Fibroblast of lung (primary cell): ENCODE measurements around the gene PGC. TPM values are rescaled to one million over a fixed set of nuclear protein-coding genes. Genes with fewer than 3 reads are reported as not detected.

Source experiments
- DNase-seq, 2 donors: peaks; one replicate each; pipeline versions ENCODE4 v3.0.0 to v3.0.0-alpha.2; 2010; ENCODE audit warnings: low read depth in 2 of 2
- H2AFZ ChIP-seq: 2 replicates; pipeline ENCODE4 v1.5.1; 2012; ENCODE audit warnings: low read length, control low read depth, inconsistent platforms
- H3K27ac ChIP-seq: 2 replicates; pipeline ENCODE4 v1.5.1; 2011; ENCODE audit warnings: low read length, control low read depth; ENCODE audit not compliant: insufficient read depth
- H3K27me3 ChIP-seq: 2 replicates; pipeline ENCODE4 v1.5.1; 2011; ENCODE audit warnings: mild to moderate bottlenecking, low read length; ENCODE audit not compliant: control insufficient read depth, insufficient read depth
- H3K36me3 ChIP-seq: 2 replicates; pipeline ENCODE4 v1.5.1; 2011; ENCODE audit warnings: low read length; ENCODE audit not compliant: control insufficient read depth, insufficient read depth
- H3K4me1 ChIP-seq: 2 replicates; pipeline ENCODE4 v1.5.1; 2011; ENCODE audit warnings: low read length; ENCODE audit not compliant: control insufficient read depth, insufficient read depth; ENCODE audit errors: extremely low read depth
- H3K4me2 ChIP-seq: 2 replicates; pipeline ENCODE4 v1.5.1; 2011; ENCODE audit warnings: low read length, control low read depth; ENCODE audit not compliant: insufficient read depth; ENCODE audit errors: extremely low read depth
- H3K4me3 ChIP-seq, 4 experiments: fragments of 200-600 bp in 1 of 4; sonication (generic) in 1 of 4; replicated peaks in 1 of 4; 2 replicates each; pipeline ENCODE4 v1.5.1; 2011 to 2016; ENCODE audit warnings: low read length in 4 of 4, low read depth in 3 of 4, mild to moderate bottlenecking in 3 of 4, control low read depth in 2 of 4, inconsistent platforms in 1 of 4, mixed read lengths in 1 of 4; ENCODE audit not compliant: insufficient read depth in 1 of 4; ENCODE audit errors: control extremely low read depth in 1 of 4
- H3K79me2 ChIP-seq: 2 replicates; pipeline ENCODE4 v1.5.1; 2012; ENCODE audit warnings: mild to moderate bottlenecking, low read length, inconsistent platforms; ENCODE audit not compliant: control insufficient read depth, insufficient read depth
- H3K9ac ChIP-seq: 2 replicates; pipeline ENCODE4 v1.5.1; 2011; ENCODE audit warnings: mild to moderate bottlenecking, low read length, control low read depth; ENCODE audit not compliant: insufficient read depth
- H3K9me3 ChIP-seq: 2 replicates; pipeline ENCODE4 v1.5.1; 2012; ENCODE audit warnings: low read depth, low read length; ENCODE audit not compliant: control insufficient read depth, insufficient read depth
- H4K20me1 ChIP-seq: 2 replicates; pipeline ENCODE4 v1.5.1; 2011; ENCODE audit warnings: low read length; ENCODE audit not compliant: control insufficient read depth, insufficient read depth; ENCODE audit errors: extremely low read depth
- EZH2 ChIP-seq: IDR thresholded peaks from 2 replicates; pipeline ENCODE4 v1.5.1; 2012; ENCODE audit warnings: low read length, control low read depth, mild to moderate bottlenecking; ENCODE audit errors: missing control alignments
- polyA plus RNA-seq, 2 donors: library from polyadenylated mRNA; depleted of rRNA in 1 of 2; stranded (reverse) in 1 of 2; unstranded in 1 of 2; fragments of >200 nt; gene quantifications; 2 replicates each; pipeline ENCODE4 v1.2.1, GENCODE V29; 2011 to 2012; ENCODE audit warnings: missing spikeins in 1 of 2
- total RNA-seq: library from RNA; depleted of rRNA; stranded (reverse); fragments of >200 nt; gene quantifications from 2 replicates; pipeline ENCODE4 v1.2.1, GENCODE V29; 2014
- TF ChIP-seq, protein P1 (sequence below), 2 donors: IDR thresholded peaks in 1 of 2; conservative IDR thresholded peaks in 1 of 2; 1 replicate in 1 of 2; 2 replicates in 1 of 2; pipeline ENCODE4 v1.5.1; 2011 to 2012; ENCODE audit warnings: low read length in 2 of 2, control low read depth in 1 of 2, inconsistent platforms in 1 of 2, low read depth in 1 of 2, mild to moderate bottlenecking in 1 of 2

PGC gene
- total and polyA plus RNA-seq, 2 donors (not counting 1 experiment from before 2014, with no cell fraction given): not detected

GRCh38 chr6:41687501-41688175, 59.6 kb downstream of the PGC start:
- Histone ChIP-seq H3K4me2 (no peak overlapping the region), H3K4me3 (no peak overlapping the region), H3K9me3 (no peaks in the 10 kb centered on the region), H3K9ac (no peak overlapping the region), H3K4me1 (no peaks in the 10 kb centered on the region), H4K20me1 (no peaks in the 10 kb centered on the region), H3K27ac (no peak overlapping the region), H3K27me3 (no peaks in the 10 kb centered on the region), H2AFZ (no peak overlapping the region), H3K79me2 (no peaks in the 10 kb centered on the region), H3K36me3 (no peaks in the 10 kb centered on the region)
- TF ChIP-seq EZH2: no peak
- TF ChIP-seq, protein P1, sequence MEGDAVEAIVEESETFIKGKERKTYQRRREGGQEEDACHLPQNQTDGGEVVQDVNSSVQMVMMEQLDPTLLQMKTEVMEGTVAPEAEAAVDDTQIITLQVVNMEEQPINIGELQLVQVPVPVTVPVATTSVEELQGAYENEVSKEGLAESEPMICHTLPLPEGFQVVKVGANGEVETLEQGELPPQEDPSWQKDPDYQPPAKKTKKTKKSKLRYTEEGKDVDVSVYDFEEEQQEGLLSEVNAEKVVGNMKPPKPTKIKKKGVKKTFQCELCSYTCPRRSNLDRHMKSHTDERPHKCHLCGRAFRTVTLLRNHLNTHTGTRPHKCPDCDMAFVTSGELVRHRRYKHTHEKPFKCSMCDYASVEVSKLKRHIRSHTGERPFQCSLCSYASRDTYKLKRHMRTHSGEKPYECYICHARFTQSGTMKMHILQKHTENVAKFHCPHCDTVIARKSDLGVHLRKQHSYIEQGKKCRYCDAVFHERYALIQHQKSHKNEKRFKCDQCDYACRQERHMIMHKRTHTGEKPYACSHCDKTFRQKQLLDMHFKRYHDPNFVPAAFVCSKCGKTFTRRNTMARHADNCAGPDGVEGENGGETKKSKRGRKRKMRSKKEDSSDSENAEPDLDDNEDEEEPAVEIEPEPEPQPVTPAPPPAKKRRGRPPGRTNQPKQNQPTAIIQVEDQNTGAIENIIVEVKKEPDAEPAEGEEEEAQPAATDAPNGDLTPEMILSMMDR (conservative IDR thresholded peaks at IDR 0.05 in 1 of 2, IDR thresholded peaks at IDR 0.05 in 1 of 2; ENCODE audit: low read depth in 1 of 2, low read length in 2 of 2): no peak
- DNase-seq: no peak

Other genes with a start within 250 kb of the PGC start
- gene FOXP4, start 201.0 kb downstream of the PGC start, total RNA-seq: 1.3 and 1.8 TPM in 2 replicates
- 0.81 and 1.9 TPM in 2 replicates for gene FOXP4, start 201.0 kb downstream of the PGC start, polyA plus RNA-seq
- gene MDFI, start 108.9 kb downstream of the PGC start, total RNA-seq: 0.17 and 3.3 TPM in 2 replicates
- not detected in 2 replicates for gene MDFI, start 108.9 kb downstream of the PGC start, polyA plus RNA-seq
- 5.6 and 7.6 TPM in 2 replicates for gene TFEB, start 11.8 kb downstream of the PGC start, total RNA-seq
- 1.9 and 2.0 TPM in 2 replicates for gene TFEB, start 11.8 kb downstream of the PGC start, polyA plus RNA-seq
- 1.0 and 1.8 TPM in 2 replicates for gene FRS3, start 32.5 kb upstream of the PGC start, total RNA-seq
- 2.4 and 2.6 TPM in 2 replicates for gene FRS3, start 32.5 kb upstream of the PGC start, polyA plus RNA-seq
- 0.26 TPM in 1 of 2 replicates, not detected in the other for gene PRICKLE4, start 33.4 kb upstream of the PGC start, total RNA-seq
- gene PRICKLE4, start 33.4 kb upstream of the PGC start, polyA plus RNA-seq: 0.08 and 0.19 TPM in 2 replicates
- 53.4 and 54.7 TPM in 2 replicates for gene TOMM6, start 40.3 kb upstream of the PGC start, total RNA-seq
- gene TOMM6, start 40.3 kb upstream of the PGC start, polyA plus RNA-seq: 324 and 506 TPM in 2 replicates
- 1.8 and 2.3 TPM in 2 replicates for gene USP49, start 148.0 kb upstream of the PGC start, total RNA-seq
- 1.0 and 1.5 TPM in 2 replicates for gene USP49, start 148.0 kb upstream of the PGC start, polyA plus RNA-seq
- 24.9 and 27.7 TPM in 2 replicates for gene MED20, start 173.7 kb upstream of the PGC start, total RNA-seq
- 38.6 and 40.0 TPM in 2 replicates for gene MED20, start 173.7 kb upstream of the PGC start, polyA plus RNA-seq
- 13.7 and 14.9 TPM in 2 replicates for gene BYSL, start 174.1 kb upstream of the PGC start, total RNA-seq
- 11.3 and 19.7 TPM in 2 replicates for gene BYSL, start 174.1 kb upstream of the PGC start, polyA plus RNA-seq
- 10.3 and 15.0 TPM in 2 replicates for gene CCND3, start 194.4 kb upstream of the PGC start, total RNA-seq
- 29.6 and 43.7 TPM in 2 replicates for gene CCND3, start 194.4 kb upstream of the PGC start, polyA plus RNA-seq